HG03045 (cell line): ENCODE data around the gene STAM2.
"Not testable (repeated sequence)": the region's sequence is repeated elsewhere in the genome, so short reads cannot be mapped to it uniquely, and the experiment has no call there.

Experiments
- ATAC-seq: cut with Tn5 transposase; IDR thresholded peaks from one replicate; pipeline ENCODE4 v1.9.1; 2021; ENCODE audit warnings: mild to moderate bottlenecking, moderate library complexity; ENCODE audit not compliant: unreplicated experiment

The STAM2 gene

DNA sequence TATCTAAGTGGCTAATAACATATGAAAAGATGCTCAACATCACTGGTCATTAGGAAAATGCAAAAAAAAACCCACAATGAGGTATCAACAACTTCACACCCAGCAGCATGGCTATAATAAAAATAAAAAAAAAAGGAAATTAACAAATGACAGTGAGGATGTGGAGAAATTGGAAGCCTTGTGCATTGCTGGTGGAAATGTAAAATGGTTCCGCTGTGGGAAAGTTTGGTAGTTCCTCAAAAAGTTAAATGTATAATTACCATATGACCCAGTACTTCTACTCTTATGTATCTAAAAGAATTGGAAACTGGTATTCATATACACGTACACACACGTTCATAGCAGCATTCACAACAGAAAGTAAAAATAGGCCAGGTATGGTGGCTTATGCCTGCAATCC, 61.2 kb downstream of the STAM2 start:
- no peak for ATAC-seq

DNA sequence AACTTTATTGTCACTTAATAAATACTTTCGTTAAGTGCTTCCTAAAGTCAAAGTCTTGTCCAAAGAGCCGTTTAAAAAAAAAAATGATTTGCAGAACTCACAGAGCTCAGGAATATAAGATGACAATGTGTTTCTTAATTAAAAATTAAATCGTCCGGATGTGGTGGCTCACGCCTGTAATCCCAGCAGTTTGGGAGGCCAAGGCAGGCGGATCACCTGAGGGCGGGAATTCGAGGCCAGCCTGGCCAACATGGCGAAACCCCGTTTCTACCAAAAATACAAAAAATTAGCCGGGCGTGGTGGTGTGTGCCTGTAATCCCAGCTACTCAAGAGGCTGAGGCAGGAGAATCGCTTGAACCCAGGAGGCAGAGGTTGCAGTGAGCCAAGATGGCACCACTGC, 68.4 kb downstream of the STAM2 start:
- ATAC-seq, result not testable (repeated sequence)

DNA sequence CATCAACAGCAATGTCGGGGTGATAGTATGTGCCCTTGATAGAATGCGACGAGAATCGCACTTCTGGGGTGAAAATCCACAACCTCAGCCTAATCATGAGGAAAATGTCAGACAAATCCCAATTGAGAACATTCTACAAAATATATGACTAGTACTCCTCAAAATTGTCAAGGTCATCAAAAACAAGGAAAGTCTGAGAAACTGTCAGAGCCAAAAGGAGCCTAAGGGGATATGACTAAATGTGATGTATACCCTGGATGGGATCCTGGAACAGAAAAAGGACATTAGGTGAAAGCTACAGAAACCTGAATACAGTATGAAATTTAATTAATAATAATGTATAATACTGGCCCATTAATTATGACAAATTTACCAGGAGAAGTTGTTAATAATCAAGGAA, 69.1 kb downstream of the STAM2 start:
- ATAC-seq, result no peak

DNA sequence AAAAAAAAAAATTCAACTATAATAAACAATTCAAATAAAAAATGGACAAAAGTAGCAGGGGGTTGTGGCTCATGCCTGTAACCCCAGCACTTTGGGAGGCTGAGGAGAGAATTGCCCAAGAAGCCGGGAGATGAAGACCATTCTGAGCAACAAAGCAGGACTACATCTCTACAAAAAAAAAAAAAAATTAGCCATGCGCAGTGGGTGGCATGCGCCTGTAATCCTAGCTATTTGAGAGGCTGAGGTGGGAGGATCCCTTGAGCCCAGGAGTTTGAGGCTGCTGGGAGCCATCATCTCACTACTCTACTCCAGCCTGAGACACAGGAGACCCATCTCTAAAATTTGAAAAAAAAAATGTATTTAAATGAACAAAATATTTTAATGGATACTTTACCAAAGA, 72.3 kb downstream of the STAM2 start:
- no peak for ATAC-seq

DNA sequence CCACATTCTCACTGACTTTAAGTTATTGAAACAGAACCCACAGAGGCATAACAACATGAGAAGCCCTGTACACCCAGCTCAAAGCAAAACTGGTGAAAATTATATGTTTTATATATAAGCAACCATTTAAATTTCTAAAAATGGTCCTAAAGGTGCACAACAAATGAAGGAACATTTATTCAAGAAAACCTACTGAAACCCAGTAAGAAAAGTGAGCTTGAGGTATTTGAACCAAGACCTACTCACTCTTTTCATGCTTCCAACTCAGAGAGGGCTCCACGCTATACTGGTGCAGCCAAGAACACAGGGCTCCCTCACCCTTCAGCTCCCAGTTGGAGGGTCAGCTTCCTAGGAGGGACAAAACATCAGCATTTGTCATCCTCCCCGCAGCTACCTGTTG, 74.6 kb downstream of the STAM2 start:
- no peak for ATAC-seq

DNA sequence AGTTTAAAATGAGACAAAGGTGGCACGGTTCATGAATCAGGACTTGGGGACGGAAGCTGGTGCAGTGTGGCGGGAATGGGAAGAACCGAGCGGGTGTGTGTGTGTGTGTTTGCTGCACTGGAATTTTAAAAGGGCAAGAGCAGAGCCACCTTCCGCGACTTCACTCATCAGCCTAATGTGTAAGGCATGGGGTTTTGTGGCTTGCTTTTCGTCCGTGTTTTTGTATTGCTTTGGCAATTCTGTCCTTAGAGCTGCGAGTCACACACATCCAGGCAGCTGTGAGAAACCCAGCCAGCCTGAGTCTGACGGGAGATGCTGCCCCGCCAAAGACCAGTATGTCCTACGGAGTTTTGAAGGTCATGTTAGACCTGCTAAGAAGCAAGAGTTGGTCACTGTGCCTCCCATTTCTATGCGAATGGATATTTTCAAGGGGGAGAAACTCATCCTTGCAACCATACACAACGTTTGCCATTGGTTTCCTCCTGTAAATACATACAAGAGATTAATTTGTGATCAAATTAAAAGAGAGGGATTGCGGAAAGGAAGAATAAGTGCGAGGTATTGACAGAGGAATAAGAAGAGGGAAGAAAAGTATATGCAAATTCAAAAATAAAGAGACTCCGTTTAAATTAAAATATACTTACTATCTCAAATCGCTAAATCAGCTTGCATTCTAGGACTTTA, 76.1 kb downstream of the STAM2 start:
- no peak for ATAC-seq

DNA sequence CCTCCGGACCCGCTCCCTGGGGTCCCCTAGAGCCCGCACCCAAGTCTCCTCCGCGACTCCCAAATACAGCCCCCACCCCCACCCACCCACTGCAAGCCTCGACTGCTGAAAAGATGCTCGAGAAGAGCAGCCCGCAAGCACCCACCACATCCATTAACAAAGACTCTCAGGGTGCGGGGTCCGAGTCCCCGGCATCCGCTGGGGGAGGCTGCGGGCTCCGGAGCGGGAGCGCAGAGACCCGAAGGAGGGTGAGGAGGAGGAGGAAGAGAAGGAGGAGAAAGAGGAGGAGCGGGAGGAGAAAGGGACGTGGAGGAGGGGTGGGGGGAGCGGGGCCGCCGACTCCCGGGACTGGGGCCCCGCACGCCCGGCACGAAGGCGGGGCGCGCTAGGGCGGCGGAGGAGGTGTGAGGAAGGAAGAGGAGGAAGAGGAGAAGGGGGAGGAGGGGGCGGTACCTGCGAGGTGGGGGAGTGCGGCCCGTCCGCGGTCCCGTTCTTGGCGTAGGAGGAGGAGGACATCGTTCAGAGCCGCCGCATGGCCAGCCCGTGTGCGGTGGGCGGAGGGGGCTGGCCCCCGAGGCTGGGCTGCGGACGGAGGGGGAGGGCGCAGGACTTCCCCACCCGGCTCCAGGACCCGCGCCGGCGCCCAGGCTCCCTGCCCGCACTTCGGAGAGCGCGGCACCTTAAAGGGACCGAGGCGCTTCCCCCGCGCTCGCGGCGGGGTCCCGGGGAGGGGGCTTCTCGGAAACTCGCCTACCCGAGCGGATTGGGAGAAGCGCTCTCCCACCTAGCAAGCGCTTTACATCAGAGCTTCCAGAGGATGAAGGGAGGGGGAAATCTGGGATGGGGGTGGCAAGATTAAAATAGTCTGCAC, 76.8 kb downstream of the STAM2 start, which contains the start of gene CACNB4:
Gene CACNB4 (minus strand): TSS at position 549 of the 871 bp plus-strand sequence.
- ATAC-seq, result no peak

DNA sequence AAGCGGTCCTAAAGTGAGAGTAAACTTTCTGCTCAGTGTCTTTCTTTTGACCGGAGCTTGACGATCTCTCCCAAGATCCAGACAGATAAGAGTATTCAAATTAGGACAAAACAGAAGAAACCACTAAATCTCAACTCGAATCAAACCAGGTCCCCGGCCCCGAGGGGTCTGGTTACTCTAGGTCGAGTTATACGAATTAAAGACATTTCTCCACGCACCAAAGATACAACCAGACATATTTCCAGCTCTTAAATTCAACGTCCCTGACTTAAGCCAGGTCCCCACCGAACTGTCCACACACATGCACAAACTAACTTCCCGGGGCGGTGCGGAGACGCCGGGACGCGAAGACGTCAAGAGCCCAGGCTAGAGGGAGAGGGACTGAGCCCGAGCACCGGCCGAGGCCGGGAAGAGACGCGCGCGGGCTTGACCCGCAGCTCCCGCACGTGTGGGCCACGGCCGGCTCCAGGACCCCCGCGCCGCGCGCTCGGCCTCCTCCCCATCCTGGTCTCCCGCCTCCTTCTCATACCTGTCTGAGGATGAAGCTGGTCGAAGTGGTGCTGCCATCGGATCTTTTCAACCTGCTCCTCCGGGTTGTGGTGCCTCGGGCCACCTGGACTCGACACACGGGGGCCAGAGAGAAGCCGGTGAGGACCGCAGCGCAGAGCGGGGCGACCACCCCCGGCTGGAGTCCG, 77.6 kb downstream of the STAM2 start:
- no peak for ATAC-seq

DNA sequence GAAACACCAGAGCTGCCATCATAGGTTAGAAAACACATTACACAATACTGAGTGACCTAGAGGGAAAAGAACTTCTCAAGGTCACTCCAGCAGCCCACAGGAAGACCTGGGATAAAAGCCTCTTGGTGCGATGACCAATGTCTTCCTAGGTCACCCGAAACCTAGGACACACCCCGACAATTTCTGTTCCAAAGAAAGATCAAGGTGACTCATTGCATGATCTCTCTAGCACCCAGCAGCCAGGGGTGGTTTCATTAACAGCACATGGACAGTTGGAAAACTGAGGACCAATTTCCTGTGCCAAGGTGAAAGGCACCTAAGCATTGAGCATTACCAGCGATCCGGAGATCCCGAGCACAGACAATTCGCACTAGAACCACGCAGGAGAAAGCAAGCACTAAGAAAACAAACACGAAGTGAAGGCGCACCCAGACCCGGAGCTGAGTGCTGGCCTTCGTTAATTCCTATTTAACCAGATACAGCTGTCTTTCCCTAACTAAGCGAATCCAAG, 78.2 kb downstream of the STAM2 start:
- no peak for ATAC-seq

DNA sequence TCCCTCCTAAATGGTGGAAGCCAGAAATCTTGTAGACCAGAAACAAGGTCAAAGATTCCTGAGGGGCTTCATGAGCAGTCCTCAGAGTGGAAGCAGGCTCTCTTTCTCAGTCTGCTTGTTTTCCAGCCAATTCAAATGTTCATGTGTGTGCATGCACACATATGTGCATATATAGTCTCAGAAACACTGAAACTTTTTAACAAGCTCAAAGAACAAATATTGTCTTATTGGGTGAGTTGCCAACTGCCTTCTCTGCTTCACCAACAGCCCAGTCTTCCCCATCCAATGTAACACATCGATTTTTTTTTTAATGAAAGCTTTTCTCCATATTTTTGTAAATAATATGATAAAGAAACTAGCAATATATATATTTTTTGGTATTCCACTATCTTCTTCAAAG, 80.4 kb downstream of the STAM2 start:
- no peak for ATAC-seq

DNA sequence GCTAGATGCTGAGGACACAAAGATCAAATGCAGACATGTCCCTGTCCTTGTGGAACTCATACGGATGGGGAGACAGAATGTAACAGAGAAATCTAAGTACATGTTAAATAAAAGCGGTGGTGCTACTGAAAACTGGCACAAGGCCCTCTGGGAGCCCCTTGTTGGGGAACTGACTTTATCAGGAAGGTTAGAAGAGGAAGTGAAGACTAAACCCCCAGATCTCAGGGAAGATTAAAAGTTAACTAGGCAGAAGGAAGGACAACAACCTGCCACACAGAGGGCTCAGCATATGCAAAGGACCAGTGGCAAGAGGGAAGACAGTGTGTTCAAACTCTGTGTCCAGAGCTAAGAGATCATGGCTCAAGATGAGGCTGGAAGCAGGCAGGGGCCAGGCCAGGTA, 81.5 kb downstream of the STAM2 start:
- ATAC-seq, result no peak

DNA sequence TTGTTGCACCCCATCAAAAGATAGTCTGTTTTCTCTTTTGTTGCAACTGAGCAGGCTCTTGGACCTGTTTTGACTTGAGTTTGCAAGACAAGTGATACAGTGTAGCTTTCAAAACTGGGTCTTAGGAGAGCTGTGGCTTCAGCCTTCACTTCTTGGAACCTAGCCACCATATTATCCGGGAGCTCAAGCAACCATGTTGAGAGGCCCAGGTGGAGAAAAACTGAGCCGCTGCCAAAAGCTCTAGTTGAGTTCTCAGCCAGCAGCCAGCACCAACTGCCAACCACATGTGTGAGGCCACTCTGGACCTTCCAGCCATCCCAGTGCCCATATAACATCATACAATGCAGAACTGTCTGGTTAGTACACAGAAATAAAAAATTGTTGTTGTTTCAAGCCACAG, 82.1 kb downstream of the STAM2 start:
- no peak for ATAC-seq

DNA sequence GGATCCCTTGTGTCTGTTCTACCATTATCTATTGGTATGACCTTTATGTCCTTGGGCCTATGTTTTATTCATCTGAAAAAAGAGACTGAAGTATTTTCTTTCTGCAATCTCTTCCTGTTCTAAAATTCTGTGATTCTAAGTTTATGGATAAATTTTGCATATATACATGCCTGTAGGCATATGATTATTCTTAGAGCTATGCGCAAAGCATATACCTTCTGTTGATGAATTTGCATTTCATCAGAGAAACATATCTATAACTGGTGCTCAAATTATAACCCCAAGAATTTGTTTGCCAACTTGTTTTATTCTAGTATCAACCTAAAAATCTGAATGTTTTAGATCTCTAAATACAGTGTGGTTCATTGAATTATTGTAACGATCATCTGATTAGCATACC, 83.5 kb downstream of the STAM2 start:
- no peak for ATAC-seq

DNA sequence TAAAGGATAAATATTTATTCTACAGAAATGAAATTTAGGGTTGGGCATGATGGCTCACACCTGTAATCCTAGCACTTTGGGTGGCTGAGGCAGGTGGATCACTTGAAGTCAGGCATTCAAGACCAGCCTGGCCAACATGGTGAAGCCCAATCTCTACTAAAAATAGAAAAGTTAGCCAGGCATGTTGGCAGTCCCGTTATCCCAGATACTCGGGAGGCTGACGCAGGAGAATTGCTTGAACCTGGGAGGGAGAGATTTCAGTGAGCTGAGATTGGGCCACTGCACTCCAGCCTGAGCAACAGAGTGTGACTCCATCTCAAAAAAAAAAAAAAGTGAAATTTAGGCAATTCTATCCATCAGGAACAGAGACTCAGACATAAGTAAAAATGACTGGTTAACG, 84.8 kb downstream of the STAM2 start:
- ATAC-seq, result not testable (repeated sequence)

DNA sequence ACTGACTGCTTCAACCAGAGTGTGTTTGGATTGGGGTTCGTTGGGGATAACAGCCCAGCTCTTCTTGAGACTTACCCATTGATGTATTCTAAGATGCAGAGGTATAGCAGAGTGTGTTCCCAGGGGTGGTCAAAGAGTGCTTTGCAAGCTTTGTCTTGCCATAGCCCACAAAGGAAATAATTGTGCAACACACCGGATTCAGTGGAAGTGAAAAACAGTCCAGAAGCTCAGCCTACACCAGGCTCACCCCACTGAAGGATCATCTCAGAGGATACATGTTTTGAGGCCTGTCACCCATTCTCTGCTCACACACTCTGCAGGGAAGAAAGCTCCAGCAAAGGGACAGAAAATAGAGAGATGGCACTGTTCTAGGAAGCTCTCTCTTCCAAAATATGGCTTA, 86.3 kb downstream of the STAM2 start:
- no peak for ATAC-seq

DNA sequence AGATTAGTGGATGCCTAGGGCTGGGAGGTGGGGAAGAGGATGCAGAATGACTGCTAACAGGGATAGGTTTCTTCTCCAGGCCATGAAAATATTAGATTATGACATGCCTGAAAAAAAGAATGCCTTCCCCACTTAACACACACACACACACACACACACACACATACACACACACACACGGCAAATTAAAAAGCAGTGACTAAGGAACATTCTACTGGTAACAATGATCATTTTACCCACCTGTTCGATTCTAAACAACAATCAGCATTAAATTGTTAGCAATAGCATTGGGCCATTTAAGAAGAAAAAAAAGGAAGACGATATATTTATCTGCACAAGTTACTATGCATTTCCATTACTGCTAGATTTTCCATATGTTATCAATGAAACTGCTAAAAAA, 87.6 kb downstream of the STAM2 start:
- ATAC-seq, result no peak

DNA sequence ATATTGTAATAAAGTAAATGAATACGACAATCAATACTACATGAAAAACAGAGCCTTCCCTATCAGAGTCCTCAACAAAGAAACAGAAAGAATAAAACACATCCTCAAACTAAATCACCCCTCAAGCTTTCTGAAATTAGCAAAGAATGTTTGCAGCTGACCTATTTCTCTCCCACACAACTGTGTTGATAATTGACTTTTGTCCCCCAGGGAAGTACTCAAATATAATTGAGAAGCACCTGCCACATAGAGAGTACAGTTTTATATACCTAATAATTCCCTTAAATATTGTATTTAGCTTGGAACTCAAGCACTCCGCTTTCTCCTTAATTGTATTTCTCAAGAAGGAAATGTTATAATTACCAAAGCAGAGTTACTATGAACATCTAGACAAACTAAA, 89.3 kb downstream of the STAM2 start:
- ATAC-seq, result no peak

DNA sequence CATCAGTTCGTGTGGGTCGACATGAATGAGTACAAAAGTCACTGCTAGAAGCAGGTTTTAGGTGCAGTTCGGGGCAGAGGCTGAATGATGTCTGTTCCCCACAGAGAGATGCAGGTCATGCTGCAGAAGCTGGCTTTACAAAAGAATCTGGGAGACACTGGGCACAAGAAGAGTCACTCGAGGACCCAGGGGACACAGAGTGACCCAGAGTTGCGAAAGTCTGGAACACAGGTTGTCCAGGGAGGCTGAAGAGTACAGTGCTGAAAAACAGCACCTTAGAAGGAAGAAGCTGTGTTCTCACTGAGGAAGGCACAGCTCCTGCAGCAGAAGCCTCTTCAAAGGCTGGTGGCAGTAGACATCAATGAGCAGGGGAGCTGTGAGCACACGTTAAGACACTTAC, 91.5 kb downstream of the STAM2 start:
- no peak for ATAC-seq

DNA sequence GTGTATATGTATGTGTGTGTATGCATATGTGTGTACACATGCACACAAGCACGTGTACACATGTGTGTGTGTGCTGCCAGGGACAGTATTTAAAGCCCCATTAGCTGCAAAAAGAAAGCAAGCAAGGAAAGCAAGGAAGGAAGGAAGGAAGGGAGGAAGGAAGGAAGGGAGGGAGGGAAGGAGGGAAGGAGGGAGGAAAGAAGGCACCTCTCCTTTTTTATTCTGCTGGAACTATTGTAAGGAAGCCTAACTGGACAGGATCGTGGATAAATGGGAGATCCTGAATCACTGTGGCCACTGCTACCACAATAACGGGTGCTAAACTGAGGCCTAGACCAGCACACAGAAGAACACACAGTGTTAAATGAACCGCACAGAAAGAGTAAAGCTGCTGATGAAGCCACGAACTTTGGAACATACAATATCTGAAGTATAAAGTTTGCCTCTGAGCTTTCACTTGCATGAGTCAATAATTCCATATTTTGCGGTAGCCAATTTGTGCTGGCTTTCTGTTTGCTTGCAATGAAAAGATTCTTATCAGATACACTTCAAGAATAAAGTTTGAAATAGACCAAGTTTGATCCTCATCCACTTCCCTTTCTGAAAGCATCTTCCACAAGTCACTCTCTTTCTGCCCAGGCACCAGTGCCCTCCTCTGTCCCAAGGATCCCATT, 92.2 kb downstream of the STAM2 start:
- no peak for ATAC-seq

DNA sequence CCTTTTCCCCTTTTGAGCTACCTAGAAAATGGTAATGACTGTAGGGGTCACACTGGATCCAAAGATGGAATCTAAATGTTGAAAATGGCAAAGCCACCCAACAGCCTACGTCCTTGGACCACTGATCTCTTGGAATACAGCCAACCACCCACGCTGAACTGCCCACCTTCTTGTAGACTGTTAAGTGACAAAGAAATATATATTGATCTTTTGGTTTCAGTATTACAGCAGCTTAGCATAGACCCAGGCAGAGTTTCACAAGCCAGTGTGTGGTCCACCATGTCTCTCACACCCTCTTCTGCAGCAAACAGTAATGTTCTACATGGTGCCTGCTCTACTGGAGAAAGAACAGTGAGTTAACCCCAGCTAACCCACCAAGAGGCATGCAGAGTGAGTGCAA, 96.9 kb downstream of the STAM2 start:
- ATAC-seq, result peak; percentile 51

DNA sequence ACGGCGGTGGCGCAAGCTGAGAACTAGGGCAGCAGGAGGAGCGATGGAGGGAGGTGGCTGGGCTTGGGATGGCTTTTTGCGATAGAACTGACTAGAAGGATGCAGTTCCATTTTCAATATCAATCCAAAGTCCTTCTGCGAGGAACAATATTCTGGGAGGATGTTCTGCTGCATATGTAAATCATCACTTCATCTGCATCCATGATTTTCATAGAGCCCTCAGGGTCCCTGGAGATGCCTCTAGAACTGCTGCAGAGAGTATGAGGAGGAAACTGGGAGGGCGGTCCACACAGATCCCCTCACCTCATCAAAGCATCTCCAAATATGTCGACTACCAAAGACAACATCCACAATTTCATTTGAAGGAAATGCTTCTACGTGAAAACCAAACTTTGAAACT, 97.5 kb downstream of the STAM2 start:
- ATAC-seq, result no peak
